ENCODE results near the gene ACTR5. TPM values are rescaled to one million over a fixed set of nuclear protein-coding genes. Genes with fewer than 3 reads are reported as not detected.

The ACTR5 gene
- total RNA-seq: 9.7 and 14.1 TPM in 2 replicates

- peak; percentile 93 for DNase-seq
Measured at GRCh38 chr20:38748097-38748860, at the start of gene ACTR5. TSS of gene ACTR5 (plus strand) at chr20:38748460. CDS start at chr20:38748479, 19 bp downstream.

- DNase-seq: no peak
Measured at GRCh38 chr20:38698541-38698940, 49.7 kb upstream of the ACTR5 start.

GRCh38 chr20:38700141-38700540 lies 48.1 kb upstream of the ACTR5 start:
- DNase-seq: no peak

GRCh38 chr20:38700926-38701325 lies 47.3 kb upstream of the ACTR5 start:
- no peak for DNase-seq

- no peak for DNase-seq
Measured at GRCh38 chr20:38703526-38703925, 44.7 kb upstream of the ACTR5 start.

GRCh38 chr20:38704136-38704535 lies 44.1 kb upstream of the ACTR5 start:
- no peak for DNase-seq

GRCh38 chr20:38706509-38706908 lies 41.8 kb upstream of the ACTR5 start:
- DNase-seq: no peak

- DNase-seq: no peak
Measured at GRCh38 chr20:38714308-38714707, 34.0 kb upstream of the ACTR5 start.

- no peak for DNase-seq
Measured at GRCh38 chr20:38715646-38716045, 32.6 kb upstream of the ACTR5 start.

GRCh38 chr20:38722683-38723016 lies 25.6 kb upstream of the ACTR5 start:
- no peak for DNase-seq

GRCh38 chr20:38723017-38723847 lies 25.0 kb upstream of the ACTR5 start:
- no peak for DNase-seq

- peak; percentile 44 for DNase-seq
Measured at GRCh38 chr20:38723848-38724625, 24.2 kb upstream of the ACTR5 start, which contains the start of gene SLC32A1. TSS of gene SLC32A1 (plus strand) at chr20:38724486. CDS start at chr20:38724725, 239 bp downstream.

- DNase-seq: no peak
Measured at GRCh38 chr20:38724626-38725147, 23.6 kb upstream of the ACTR5 start.

GRCh38 chr20:38725148-38725901 lies 22.9 kb upstream of the ACTR5 start:
- DNase-seq: no peak

- peak; percentile 73 for DNase-seq
Measured at GRCh38 chr20:38725931-38726803, 22.1 kb upstream of the ACTR5 start.

- peak; percentile 53 for DNase-seq
Measured at GRCh38 chr20:38726804-38727606, 21.3 kb upstream of the ACTR5 start.

- no peak for DNase-seq
Measured at GRCh38 chr20:38727607-38728190, 20.6 kb upstream of the ACTR5 start.

- no peak for DNase-seq
Measured at GRCh38 chr20:38728191-38728781, 20.0 kb upstream of the ACTR5 start.
